T-helper 22 cell (primary cell): ENCODE results near the gene PTGES.
"Not testable (repeated sequence)": the region's sequence is repeated elsewhere in the genome, so short reads cannot be mapped to it uniquely, and the experiment has no call there.

Experiments used
- DNase-seq: peaks from one replicate; pipeline ENCODE4 v3.0.0-alpha.2; 2020; ENCODE audit warnings: low read depth

The PTGES gene

DNA sequence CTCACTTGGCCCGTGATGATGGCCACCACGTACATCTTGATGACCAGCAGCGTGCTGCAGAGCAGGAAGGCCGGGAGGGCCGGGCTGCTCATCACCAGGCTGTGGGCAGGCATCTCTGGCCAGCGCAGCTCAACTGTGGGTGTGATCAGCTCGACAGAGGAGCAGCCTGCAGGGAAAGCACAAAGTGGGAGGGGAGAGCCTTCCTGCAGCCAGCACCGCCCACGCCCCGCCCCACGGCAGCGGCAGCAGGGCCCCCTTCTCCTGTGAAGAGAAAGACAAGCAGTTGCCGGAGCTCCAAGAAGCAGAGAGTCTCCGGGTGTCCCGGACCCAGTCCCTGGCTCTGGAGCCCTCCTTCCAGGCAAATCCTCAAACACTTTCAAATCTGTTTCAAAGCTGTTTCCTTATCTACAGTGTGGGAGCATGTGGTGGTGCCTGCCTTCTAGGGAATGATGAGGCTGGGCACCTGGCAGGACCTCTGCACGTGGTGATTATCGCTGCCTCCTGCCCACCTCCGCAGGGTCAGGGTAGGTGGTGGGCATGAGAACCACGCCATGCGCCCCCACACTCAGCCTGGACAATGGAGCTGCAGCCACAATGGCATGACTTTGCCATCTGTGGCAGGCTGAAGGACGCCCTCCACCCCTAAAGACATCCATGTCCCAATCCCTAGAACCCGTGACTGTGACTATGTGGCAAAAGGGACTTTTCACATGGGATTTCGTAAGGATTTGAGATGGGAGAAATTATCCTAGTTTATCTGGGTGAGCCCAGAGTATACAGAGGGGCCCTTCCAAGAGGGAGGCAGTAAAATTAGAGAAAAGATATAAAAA, at the start of gene PTGES:
TSS of gene PTGES (minus strand) at position 143 of the 830 bp plus-strand sequence. CDS start at position 113, 30 bp downstream.
- DNase-seq = no peak

- no peak for DNase-seq
Observed at GRCh38 chr9:129801504-129801903, 48.7 kb upstream of the PTGES start.

DNA sequence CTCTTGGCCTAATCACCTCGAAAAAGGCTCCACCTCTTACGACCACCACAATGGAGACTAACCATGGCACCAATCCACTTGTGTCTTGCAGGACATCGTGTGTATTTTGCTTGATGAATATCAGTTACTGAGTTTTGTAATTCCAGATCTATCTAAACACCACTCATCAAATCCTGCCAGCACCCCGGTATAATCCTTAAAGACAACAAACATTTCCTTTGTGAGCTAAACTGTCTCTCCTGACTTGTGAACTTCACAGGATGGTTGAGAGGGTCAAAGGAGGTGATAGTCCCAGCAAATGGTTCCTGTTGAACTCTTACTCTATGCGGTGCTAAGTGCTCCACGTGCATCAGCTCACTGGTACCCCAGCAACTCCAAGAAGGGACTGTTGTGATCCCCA, 46.1 kb upstream of the PTGES start:
- DNase-seq = no peak

DNA sequence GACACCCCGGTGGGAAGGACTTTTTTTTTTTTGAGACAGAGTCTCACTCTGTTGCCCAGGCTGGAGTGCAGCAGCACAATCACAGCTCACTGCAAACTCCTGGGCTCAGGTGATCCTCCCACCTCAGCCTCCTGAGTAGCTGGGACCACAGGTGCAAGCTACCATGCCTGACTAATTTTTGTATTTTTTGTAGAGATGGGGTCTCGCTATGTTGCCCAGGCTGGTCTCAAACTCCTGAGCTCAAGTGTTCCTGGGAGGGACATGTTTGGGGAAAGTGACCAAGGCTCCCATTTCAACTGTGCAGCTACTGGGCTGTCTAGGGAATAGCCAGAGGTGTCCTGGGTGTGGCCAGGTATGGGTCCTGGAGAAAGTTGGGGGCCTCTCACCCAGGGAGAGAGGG, 43.2 kb upstream of the PTGES start:
- not testable (repeated sequence) for DNase-seq

- DNase-seq = no peak
Observed at GRCh38 chr9:129794549-129794948, 41.7 kb upstream of the PTGES start.

GRCh38 chr9:129786481-129786880, 33.6 kb upstream of the PTGES start:
- DNase-seq = no peak

DNA sequence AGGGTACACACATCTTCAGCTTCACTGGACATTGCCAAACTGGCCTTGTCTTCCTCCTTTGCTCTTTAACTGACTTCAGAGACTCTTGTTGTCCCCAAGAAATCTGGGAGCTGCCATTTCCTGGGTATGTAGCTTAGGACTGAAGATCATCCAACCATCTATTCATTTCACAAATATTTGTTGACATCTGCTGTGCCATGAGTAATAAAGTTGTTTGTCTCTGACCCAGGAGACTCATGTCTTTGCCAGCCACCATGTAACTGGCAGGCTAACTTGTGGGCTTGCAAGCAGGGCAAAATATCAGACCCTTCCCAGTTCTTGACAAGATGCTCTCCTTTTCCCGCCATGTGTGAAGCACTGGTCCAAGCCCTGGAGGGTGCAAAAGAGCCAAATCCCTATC, 33.0 kb upstream of the PTGES start:
- no peak for DNase-seq

DNA sequence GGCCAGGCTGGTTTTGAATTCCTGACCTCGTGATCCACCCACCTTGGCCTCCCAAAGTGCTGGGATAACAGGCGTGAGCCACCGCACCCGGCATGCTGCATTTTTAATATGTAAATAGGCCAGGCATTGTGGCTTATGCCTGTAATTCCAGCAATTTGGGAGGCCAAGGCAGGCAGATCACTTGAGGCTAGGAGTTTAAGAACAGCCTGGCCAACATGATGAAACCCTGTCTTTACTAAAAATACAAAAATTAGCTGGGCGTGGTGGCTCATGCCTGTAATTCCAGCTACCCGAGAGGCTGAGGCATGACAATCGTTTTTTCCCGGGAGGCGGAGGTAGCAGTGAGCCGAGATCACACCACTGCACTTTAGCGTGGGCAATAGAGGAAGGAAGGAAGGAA, 32.1 kb upstream of the PTGES start:
- DNase-seq = not testable (repeated sequence)

- peak; percentile 23 for DNase-seq
Observed at GRCh38 chr9:129783516-129784361, 30.9 kb upstream of the PTGES start.

- DNase-seq = no peak
Observed at GRCh38 chr9:129781981-129782380, 29.1 kb upstream of the PTGES start.

GRCh38 chr9:129781131-129781530, 28.3 kb upstream of the PTGES start:
- DNase-seq = no peak

DNA sequence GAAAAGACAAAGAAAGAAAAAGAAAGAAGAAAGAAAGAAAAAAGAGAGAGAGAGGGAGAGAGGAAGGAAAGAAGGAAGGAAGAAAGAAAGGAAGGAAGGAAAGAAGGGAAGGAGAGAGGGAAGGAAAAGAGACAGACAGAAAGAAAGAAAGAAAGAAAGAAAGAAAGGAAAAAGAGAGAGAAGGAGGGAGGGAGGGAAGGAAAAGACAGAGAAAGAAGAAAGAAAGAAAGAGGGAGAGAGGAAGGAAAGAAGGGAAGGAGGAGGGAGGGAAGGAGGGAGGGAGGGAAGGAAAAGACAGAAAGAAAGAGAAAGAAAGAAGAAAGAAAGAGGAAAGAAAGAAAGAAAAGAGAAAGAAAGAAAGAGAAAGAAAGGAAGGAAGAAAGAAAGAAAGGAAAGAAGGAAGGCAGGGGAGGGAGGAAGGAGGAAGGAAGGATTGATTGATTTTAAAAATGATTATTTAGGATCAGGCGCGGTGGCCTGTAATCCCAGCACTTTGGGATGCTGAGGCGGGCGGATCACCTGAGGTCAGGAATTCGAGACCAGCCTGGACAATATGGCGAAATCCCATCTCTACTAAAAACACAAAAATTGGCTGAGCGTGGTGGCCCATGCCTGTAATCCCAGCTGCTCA, 26.8 kb upstream of the PTGES start:
- DNase-seq = no peak

DNA sequence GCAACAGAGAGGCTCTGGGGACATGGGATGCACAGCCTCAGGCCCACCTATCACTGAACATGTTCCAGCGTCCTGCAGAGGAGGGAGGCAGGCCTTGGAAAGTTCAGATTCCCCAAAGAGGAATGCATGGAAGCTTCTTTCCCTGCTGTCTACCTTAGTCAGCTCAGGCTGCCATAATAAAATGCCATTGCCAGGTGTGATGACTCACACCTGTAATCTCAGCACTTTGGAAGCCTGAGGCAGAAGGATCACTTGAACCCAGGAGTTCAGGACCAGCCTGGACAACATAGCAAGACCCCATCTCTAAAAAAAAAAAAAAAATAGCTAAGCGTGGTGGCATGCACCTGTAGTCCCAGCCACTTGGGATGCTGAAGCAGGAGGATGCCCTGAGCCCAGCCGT, 25.6 kb upstream of the PTGES start:
- DNase-seq = no peak

DNA sequence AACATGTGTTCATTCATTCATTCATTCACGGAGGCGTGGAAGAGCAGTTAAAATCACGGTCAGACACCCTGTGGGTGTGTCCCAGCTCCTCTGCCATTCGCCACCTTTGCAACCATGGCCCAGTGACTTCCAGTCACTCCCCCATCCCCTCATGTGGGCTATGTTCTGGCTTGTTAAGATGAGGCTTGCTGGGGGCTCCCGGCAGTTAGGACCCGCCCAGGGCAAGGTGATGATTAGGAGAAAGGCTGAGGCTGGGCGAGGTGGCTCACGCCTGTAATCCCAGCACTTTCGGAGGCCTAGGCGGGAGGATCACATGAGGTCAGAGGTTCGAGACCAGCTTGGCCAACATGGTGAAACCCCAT, 24.9 kb upstream of the PTGES start:
- DNase-seq = no peak

DNA sequence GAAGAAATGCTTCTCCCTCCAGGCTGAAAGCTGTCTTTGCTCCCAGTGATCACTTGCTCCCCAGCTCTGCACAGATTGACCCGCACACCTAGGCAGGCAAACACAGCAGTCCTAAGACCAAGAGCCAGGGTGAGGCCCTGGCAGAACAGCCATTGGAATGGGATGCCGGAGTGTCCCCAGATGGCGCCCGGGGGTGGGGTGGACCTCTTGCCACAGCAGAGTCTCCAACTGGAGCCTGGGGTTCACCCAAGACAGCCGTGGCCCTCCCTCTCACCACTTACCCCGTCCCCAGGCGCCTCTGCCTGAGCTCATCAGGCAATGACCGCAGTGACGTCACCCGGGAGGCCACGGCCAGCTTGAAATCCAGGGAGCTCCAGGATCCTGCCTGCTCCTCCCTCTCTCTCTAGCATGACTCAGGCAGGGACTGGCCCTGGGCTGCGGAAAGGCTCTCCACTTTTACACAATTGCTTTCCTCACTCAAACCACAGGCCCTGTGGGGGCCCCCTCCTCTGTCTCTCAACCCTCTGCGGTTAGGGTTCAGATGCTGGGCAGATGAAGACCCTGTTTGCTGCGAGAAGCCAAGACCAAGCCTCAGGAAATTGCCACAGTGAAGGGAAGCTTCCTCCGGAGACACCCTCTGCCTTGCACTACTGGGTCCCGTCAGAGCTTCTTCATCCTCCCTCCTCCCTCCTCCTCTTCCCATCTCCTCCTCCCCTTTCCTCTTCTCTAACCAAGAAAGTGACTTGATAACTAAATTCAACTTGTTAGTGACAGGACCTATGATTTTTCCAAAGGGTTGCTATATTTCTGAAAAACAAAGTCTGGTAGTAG, 24.3 kb upstream of the PTGES start:
- peak; percentile 23 for DNase-seq

GRCh38 chr9:129776566-129776937, 23.7 kb upstream of the PTGES start:
- no peak for DNase-seq

DNA sequence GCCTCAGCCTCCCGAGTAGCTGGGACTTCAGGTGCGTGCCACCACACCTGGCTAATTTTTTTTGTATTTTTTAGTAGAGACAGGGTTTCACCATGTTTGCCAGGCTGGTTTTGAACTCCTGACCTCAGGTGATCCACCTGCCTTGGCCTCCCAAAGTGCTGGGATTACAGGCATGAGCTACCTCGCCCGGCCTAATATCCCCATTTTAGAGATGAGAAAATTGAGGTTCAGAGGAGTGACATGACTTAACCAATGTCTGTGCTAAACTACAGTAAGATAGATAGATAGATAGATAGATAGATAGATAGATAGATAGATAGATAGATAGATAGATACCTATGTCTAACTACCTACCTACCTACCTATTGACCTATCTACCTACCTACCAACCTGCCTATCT, 23.3 kb upstream of the PTGES start:
- DNase-seq = not testable (repeated sequence)

GRCh38 chr9:129775448-129775798, 22.6 kb upstream of the PTGES start:
- no peak for DNase-seq

- no peak for DNase-seq
Observed at GRCh38 chr9:129774791-129775447, 22.1 kb upstream of the PTGES start.

DNA sequence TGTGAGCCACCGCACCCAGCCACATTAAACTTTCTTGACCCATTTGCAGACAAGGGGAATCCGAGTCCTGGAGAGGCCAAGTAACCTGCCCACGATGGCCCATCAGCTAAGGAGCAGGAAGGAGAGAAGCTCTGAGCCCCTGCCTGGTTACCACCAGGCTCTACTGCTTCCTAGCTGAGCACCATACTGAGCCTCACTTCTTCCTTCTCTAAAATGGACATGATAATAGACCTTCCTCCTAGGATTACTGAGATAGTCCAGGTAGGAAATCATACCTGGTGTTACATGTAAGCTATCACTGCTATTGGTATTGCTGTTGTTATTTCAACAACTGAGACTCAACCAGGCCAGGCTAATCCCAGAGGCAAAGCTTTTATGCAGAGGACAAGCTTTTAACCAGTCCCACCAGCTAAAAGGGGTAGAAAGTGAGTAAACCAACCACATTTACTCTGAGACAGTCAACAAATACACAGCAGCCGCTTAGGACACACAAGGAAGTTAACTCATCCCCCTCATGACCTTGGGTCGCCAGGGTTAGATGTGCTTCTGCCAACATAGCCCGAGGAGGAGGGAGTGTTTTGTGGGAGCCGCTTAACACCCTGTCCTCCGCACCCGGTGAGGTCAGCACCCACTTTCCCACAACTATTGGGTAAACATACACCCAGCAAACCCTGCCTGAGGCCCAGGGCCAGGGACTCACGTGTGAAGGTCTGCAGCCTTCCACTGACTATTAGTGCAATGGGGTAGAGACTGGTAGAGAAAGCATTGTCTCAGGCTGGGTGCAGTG, 20.6 kb upstream of the PTGES start:
- no peak for DNase-seq

- no peak for DNase-seq
Observed at GRCh38 chr9:129770741-129771140, 17.9 kb upstream of the PTGES start.
